Measurements from ENCODE around the gene ADAMTS19. TPM values are rescaled to one million over a fixed set of nuclear protein-coding genes. Genes with fewer than 3 reads are reported as not detected.

Gene ADAMTS19
- total RNA-seq, 1 experiment from 2014 or later: 20.3 TPM

GRCh38 chr5:129474544-129474943 lies 14.4 kb downstream of the ADAMTS19 start:
- no peak overlapping the region for H3K14ac ChIP-seq (ENCODE audit: insufficient read depth, low read length)
- no peaks in the 10 kb centered on the region for H3K23me2 ChIP-seq (ENCODE audit: insufficient read length, low read depth, low read length, poor library complexity, severe bottlenecking)
- WGBS (ENCODE audit: extremely low coverage, insufficient read length, low lambda C conversion rate): no CpG with 5 or more reads among the region's 2 CpGs
- no peak overlapping the region for H3K23ac ChIP-seq (ENCODE audit: insufficient read length, low read depth, low read length)
- no peak overlapping the region for H3K27ac Mint-ChIP-seq
- H3K79me2 ChIP-seq (ENCODE audit: insufficient read depth, low read length): peaks cover 3% of the 10 kb centered on the region; the same call in 1 of the 2 replicates
- peaks cover 0 to 1% (median 0%) of the 10 kb centered on the region in 3 experiments; a peak in 2 of 7 replicates for H3K36me3 Mint-ChIP-seq (ENCODE audit: insufficient read depth in 1 of 3, low read depth in 3 of 3)
- H3K9me3 Mint-ChIP-seq: no peaks in the 10 kb centered on the region
- no peaks in the 10 kb centered on the region for H4K20me1 ChIP-seq (ENCODE audit: control insufficient read depth, insufficient read depth, insufficient read length)
- no peak overlapping the region for H4K5ac ChIP-seq (ENCODE audit: insufficient read length, low read depth, low read length)
- peaks cover 3% of the 10 kb centered on the region for H3K79me1 ChIP-seq (ENCODE audit: insufficient read depth, low read depth, low read length, poor library complexity, severe bottlenecking)
- H3K4me1 ChIP-seq (ENCODE audit: insufficient read depth, low read length): no peaks in the 10 kb centered on the region; the same call in 1 of the 2 replicates
- no peak overlapping the region for H3T11ph ChIP-seq (ENCODE audit: low read length)
- H3K27me3 ChIP-seq (ENCODE audit: insufficient read depth, low read length): no peaks in the 10 kb centered on the region
- H2BK120ac ChIP-seq (ENCODE audit: low read depth, low read length, poor library complexity, severe bottlenecking): no peak overlapping the region
- no peak overlapping the region for H2BK12ac ChIP-seq (ENCODE audit: insufficient read length, low read depth, low read length)
- no peak overlapping the region for H3K27ac ChIP-seq (ENCODE audit: insufficient read length, low read depth, low read length)
- no peak overlapping the region for H3K4me3 Mint-ChIP-seq
- H4K8ac ChIP-seq (replicated peaks; ENCODE audit: insufficient read length, low read depth, low read length): no peak overlapping the region
- no peak overlapping the region for H3K56ac ChIP-seq (ENCODE audit: insufficient read length, low read depth, low read length)
- H2BK5ac ChIP-seq (ENCODE audit: insufficient read length, low read length): no peak overlapping the region
- TF ChIP-seq CTCF (conservative IDR thresholded peaks at IDR 0.05): no peak
- no peak overlapping the region for H3K4ac ChIP-seq (ENCODE audit: low read depth, low read length)
- no peak overlapping the region for H2BK20ac ChIP-seq (ENCODE audit: low read depth, low read length, poor library complexity, severe bottlenecking)
- H4K91ac ChIP-seq (ENCODE audit: insufficient read length, low read depth, low read length): no peak overlapping the region
- no peaks in the 10 kb centered on the region for H3K4me1 Mint-ChIP-seq
- H2AFZ ChIP-seq (ENCODE audit: low read length): no peak overlapping the region
- no peaks in the 10 kb centered on the region for H3K9me3 ChIP-seq (ENCODE audit: control insufficient read depth, low read depth, low read length)
- H2BK15ac ChIP-seq (ENCODE audit: low read depth, low read length): no peak overlapping the region
- no peaks in the 10 kb centered on the region for H3K27me3 Mint-ChIP-seq (ENCODE audit: low read depth)
- no peak overlapping the region for H3K18ac ChIP-seq (ENCODE audit: insufficient read length, low read depth, low read length)
- no peak overlapping the region for H3K4me2 ChIP-seq (ENCODE audit: insufficient read depth, insufficient read length, low read length)
- no peak overlapping the region for H3K9ac ChIP-seq (ENCODE audit: extremely low read depth, insufficient read length, low read length)
- DNase-seq: no peak
- H2AK5ac ChIP-seq (ENCODE audit: insufficient read length, low read length): no peak overlapping the region
